GM04504 (cell line): ENCODE results near the gene SYVN1.
"Not testable (repeated sequence)": the region's sequence is repeated elsewhere in the genome, so short reads cannot be mapped to it uniquely, and the experiment has no call there.

ENCODE experiments used
- DNase-seq: peaks from one replicate; pipeline ENCODE4 v3.0.0-alpha.2; 2012; ENCODE audit warnings: low read depth

Gene SYVN1

DNA sequence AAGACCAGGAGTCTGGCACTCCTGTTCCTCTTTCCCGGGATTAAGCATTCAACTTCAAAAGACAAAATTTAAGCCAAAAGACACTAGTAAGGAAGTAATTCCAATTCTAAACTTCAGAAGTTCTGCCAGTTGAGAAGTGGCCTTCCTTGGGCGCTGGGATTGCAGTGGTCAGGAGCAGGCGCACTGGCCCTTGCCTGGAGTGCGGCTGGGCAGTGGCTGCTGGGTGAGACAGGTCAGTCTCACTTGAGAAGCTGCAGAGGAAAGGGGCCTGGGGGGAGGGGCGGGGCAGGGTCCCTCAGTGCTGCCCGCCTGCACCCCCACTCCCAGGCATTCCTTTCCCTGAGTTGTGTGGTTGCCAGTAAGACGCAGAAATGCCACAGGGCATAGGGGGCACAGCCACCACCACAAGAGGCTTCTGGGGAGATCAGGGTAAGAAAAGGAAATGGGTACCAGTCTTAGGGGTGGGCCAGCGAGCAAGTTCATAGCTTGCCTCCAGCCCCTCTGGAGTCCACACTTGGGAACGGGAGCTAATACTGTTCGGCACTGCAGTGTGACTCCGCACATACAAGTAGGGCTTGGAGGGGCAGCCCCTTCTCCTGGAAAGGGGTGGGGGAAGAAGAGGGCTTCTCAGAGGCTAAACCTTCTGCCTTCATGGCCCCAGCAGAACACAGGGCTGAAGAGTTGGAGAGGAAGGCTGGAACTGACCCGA lies 6.7 kb downstream of the SYVN1 start:
- DNase-seq: no peak

DNA sequence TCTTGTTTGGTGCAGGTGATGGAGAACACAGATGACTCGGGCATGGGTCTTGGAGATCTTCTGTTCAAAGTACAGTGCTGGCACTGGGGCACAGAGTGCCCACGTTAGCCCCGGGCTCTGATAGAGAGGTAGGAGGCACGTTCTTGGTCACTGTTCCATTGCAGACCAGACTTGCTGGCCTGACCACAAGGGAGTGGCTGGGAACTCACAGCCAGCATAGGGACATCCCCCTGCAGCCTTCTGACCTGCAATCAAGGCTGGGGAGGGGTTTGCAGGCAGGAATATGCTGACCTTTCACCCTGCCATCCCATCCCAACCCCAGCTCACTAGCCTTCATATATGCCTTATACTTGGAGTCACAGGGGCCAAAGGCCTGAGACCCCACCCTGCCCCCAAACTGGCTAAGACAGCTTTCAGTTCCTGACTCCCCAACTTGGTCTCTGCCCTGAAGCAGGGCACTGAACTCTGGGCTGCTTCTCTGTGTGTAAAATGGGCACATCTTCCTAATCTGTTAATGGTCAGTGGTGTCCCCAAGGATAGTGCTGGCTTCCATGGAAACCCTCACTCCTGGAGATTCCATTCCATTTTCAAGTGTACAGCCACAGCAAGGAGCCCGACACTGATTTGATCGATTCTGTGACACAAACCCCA lies 7.6 kb downstream of the SYVN1 start:
- DNase-seq: no peak

DNA sequence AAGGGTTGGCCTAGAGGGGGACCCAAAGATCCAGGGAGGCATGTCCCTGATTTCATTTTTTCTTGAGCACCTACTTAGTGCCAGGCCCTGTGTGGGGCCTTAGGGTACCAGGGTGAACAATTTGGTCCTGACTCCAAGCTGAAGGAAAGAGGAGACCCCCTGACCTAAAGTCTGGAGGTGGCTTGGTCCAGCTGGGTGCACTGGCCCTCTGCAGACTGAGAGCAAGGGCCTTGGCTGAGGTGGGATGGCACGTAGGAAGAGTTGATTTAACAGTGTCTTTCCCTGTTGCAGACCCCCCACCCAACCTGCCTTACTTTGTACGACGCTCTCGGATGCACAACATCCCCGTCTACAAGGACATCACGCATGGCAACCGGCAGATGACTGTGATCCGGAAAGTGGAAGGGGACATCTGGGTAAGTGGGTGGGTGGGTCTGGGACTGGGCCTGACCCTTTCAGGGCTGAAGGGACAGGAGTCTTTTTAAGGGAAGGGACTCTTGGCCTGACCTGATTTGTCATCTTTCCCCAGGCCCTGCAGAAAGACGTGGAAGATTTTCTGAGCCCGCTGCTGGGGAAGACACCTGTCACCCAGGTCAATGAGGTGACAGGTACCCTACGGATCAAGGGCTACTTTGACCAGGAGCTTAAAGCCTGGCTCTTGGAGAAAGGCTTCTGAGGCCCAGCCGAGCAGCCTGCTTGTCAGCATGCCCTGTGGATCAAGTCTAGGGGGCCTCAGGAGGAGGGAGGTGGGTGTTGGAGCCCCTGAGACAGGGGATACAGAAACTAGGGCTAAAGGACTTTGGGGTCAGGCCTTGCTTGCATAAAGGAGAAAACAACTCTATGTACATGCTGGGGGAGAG lies 8.9 kb downstream of the SYVN1 start:
- no peak for DNase-seq

DNA sequence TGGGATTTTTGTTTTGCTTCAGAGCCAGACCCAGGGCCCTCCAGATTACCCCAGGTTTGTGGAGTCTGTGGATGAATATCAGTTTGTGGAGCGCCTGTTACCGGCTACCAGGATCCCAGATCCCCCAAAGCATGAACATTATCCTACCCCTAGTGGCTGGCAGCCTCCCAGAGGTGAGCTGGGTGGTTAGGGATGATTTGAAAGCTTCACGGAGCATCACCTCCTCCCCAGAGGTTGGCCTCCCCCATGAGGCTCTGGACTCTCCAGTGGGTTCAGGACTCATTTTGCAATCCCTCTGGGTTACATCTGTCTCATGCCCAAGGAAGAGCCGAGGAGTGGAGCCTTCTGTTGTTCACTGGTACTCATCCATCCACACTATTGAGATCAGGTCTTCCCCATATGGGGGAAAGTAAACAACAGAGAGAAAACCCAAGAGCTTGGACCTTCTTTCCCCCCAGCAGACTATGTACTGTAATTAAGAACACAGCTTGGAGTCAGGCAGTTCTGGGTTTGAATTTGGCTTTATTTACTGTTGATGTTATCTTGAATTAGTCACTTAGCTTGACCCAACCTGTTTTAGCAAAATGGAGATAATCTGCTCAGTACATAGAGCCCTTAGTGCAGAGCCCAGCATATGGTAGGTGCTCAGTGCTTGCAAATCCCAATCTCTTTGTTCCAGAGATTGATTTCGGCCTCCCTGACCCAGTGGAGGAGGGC lies 9.7 kb downstream of the SYVN1 start:
- no peak for DNase-seq

DNA sequence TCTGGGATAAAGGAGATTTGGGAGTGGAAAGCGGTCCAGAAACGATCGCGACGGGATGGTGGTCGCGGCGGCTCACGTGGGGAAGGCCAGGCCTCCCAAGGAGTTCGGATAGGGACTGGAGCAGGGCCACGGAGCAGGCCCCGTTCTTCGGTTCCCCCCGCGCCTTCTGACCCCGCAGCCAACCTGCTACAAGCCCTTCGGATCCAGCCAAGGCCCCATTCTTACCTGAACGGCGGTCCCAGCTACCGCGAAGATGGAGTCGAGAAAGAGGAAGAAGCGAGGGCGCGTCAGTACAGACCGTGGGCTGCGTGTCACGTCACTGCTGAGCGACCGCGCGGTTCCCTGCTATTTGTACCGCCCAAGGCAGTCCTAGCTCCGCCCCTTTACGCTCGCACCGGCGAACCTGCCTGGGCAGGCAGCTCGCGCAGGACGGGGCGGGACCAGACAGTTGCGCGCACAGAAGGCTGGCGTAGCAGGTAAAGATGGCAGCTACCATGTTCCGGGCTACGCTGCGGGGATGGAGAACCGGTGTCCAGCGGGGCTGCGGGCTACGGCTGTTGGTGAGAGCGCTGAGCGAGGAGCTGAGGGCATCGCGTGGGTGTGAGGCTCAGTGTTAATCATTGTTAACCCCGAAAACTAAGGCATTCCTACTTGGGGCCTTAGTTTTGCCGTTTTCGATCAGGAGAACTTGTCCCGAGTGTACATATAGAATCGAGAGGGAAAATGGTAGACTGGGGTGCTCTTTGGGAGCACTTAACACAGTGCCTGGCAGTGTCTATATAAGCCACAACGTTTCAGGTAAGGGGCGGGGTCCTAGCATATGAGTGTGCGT lies 12.2 kb downstream of the SYVN1 start, which contains the start of the genes FAU and MRPL49:
Gene FAU (minus strand): TSS at position 270 of the 832 bp plus-strand sequence. CDS start 321 bp downstream, outside the sequence.
Gene MRPL49 (plus strand): TSS at position 457 of the 832 bp plus-strand sequence. CDS start 26 bp downstream, at position 483.
- DNase-seq: peak; percentile 93

DNA sequence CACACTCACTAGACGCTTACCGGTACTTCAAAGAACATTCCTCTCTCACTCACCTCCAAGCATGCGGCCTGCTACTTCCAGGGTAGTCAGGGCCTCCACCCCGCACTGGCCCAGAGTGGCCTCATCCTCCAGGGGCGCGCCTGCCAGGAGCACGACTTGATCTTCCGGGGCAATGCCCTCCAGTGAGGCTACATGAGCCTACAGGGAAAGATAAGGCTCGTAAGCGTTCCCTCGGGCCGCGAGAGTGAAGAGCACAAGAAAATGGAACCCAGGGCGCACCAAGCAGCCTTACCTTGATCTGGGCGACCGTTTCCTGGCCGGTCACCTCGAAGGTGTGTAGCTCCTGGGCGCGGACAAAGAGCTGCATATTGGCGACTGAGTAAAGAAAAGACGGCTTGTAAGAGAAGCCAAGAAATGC lies 12.9 kb downstream of the SYVN1 start:
- DNase-seq: no peak

DNA sequence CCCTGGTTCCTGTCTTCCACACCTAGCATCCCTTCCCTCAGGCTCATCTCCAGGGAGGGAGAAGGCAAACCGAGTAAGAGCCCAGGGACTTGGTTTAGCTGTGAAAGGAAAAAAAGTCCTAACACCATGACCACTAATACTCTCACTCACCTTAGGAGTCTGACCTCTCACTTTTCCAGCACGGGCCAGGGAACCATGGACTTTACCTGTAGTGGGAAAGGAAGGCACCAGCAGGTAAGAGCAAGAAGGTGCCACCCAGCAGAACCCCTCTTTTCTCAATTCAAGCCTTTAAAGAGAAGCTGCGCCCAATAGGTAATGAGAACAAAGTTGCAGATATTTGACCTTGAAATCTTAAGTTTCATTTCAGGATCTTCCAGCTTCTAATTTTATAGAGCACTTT lies 13.5 kb downstream of the SYVN1 start:
- no peak for DNase-seq

DNA sequence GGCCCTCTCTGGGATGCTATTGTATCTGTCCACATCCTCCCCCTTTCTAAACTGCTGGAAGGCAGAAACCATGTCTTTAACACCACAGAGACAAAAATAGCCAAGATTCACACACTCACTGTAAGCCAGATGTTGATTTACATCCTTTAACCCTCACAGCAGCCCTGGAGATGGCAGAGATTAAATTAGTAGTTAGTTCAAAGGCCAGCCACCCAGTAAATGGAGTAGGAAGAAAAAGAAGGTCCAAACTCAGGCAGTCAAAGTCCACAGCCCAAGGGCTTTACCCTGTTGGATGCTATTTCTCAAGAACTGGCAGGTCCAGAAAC lies 14.7 kb downstream of the SYVN1 start:
- DNase-seq: no peak

DNA sequence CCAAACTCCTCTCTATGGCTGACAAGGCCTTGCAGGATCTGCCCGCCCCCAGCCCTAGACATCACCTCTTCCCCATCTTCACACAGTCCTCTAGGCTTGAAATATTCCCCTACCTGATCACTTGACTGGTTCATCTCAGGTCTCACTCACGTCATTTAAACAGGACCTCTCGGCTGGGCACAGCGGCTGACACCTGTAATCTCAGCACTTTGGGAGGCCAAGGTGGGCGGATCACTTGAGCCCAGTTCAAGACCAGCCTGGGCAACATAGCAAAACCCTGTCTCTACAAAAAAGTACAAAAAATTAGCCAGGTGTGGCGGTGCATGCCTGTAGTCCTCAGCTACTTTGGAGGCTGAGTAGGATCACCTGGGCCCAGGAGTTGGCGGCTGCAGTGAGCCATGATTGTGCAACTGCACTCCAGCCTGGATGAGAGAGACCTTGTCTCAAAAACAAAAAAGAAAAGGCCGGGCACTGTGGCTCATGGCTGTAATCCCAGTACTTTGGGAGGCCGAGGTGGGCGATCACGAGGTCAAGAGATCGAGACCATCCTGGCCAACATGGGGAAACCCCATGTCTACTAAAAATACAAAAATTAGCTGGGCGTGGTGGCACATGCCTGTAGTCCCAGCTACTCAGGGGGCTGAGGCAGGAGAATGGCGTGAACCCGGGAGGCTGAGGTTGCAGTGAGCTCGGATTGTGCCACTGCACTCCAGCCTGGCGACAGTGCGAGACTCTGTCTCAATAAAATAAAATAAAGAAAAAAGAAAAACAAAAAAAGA lies 15.2 kb downstream of the SYVN1 start:
- not testable (repeated sequence) for DNase-seq

DNA sequence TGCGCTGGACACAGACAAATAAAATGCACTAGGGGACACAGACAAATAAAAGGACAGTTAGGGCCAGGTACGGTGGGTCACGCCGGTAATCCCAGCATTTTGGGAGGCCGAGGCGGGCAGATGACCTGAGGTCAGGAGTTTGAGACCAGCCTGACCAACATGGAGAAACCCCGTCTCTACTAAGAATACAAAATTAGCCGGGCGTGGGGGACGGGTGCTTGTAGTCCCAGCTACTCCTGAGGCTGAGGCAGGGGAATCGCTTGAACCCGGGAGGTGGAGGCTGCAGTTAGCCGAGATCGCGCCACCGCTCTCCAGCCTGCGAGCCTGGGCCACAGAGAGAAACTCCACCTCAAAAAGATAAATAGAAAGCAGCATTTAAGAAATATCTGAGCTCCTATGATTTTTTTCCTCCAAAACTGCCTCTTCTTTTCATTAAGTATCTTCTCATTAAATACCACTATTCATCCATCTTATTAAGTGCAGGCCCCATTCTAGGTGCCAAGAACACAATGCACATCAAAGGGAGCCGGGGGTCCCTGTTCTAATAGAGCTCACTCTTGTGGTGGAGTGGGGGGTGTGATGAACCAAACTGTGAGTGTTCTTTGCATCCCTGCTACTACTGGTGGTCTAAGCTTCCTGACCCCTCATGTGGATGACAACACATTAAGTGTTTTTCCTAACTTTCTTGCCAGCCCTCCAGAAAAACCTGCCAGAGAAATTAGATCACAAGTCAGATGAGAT lies 16.1 kb downstream of the SYVN1 start:
- DNase-seq: no peak

DNA sequence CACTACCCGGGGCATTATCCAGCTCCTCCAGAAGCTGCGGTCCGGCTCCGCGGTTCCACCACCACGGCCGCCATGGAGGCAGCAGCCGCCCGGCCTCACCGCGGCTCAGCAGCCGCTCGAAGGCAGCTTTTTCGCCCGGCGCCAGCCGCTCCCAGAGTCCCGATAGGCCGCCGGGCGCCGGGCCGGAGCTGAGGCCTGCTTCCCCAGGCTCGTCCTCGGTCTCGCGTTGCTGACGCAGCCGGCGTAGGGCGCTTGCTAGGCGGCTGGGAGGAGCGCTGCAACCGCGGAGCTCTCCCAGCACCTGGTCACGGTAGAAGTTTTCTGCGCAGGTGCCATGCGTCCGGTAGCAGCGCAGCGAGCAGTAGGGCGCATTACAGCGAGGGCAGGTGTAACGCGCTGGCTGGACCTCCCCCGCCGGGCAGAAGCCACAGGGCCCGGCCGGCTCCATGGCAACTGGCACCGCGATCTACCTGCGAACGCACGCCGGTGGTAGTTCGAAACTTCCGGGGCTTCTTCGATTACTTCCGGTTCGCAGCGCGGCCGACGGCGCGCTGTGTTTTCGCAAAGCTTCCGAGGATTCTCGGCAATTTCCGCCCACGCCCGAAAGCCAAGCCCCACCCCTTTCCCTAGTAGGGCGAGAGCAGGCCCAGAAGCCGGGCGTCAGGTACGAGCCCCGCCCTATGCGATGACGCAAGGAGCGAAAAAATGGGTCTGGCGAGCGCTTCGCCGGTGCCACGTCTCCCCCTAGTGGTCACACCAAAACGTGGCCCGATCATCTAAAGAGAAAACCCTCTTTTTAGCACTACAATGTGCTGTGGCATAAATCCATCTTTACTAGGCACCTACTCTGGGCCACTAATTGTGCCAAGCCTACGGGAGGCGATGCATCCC lies 16.9 kb downstream of the SYVN1 start, which contains the start of gene ZNHIT2:
Gene ZNHIT2 (minus strand): TSS at position 496 of the 891 bp plus-strand sequence. CDS start 48 bp downstream, at position 448.
- peak; percentile 97 for DNase-seq

DNA sequence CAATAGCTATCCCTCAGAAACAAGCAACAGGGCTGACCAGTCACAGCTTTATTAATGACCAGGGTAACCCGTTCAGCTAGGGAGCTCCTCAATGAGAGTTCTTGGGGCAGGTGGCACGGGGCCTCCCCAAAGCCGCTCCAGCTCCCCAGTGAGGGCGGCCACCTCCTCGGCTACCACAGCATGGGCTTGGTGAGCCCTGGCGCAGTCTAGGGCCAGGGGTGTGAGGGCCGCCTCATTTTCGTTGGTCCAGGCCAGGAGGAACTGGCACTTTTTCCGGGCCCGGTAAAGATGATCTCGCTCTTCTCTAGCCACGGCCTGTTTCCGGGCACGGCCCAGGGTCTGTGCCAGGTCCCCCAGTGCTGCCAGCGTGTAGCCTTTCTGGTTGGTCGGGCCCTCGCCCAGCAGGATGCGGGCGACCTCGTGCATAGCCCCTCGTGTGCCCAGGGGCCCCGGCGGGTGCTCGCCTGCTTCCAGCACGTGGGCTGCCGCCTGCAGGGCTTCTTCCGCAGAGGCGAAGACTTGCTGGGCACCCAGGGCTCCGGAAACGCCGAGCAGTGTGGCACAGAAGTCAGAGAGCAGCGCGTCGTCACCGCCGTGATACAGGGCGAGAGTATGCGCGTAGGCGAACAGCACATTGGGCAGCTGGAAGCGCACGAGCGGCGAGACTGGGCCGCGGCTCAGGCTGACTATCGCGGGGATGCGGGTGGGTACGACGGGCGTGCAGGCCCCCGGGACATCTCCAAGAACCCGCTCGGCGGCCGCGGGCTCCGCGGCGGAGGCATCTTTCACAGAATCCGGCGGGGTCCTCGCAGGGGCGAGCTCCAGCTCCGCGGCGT lies 17.7 kb downstream of the SYVN1 start:
- no peak for DNase-seq

DNA sequence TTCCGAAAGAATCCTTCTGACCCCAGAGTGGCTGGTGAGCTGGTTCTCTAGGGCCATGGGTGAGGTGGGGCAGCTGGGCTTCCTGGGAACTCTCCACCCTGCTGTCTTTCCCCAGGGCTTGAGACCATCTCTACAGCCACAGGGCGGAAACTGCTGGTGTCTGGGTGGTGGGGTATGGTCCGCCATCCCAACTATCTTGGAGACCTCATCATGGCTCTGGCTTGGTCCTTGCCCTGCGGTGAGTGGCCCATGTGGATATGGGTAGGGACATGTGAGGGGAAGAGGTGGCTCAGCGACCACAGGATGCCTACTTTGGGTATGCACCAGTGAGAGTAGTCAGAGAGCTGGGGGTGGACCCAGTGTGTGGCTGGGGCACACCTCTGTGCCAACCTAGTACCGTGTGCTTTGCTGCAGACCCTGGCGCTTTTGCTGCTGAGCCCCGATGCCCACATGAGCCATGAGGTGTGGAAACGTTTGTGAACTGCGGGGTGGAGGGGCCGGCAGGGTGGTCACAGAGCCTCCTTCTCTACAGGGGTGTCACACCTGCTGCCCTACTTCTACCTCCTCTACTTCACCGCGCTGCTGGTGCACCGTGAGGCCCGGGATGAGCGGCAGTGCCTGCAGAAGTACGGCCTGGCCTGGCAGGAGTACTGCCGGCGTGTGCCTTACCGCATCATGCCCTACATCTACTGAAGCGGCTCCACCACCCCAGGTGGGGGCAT lies 18.8 kb downstream of the SYVN1 start:
- no peak for DNase-seq

DNA sequence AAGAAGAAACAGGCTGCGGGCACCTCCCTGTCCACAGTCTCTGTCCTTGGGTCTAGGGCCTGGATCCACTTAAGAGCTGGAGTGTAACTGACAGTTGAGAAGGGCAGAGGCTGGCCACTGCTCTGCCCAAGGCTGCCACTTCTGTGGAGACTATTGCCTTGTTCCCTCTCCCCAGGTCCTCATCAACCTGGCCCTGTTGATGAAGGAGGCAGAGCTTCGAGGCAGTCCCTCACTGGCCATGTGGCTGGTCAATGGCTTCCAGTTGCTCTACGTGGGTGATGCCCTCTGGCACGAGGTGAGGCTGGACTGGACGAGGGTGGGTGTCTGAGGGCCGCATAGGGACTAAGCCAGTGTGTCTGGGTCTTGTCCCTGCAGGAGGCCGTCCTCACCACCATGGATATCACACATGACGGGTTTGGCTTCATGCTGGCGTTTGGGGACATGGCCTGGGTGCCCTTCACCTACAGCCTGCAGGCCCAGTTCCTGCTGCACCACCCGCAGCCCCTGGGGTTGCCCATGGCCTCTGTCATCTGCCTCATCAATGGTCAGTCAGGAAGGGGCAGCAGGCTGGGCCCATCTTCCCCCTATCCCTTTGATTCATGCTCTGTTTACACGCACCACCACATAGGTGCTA lies 19.7 kb downstream of the SYVN1 start:
- no peak for DNase-seq

DNA sequence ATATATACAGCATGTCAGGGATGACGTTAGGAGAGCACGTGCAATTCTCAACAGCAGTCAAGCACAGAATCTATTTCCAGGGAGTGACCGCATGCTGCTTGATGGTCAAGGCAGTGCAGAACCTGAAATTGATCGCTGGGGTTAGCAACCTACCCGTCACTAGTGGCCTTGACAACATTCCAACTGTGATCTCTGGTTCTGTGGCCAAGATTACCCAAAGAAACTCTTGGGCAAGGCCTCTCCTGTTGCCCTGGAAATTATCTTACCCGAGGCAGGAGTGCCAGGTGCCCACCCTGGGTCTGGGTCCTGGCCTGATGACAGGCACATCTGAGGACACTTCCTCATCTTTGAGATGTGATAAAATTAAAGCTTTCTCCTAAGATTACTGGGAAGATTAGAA lies 20.5 kb downstream of the SYVN1 start:
- no peak for DNase-seq

DNA sequence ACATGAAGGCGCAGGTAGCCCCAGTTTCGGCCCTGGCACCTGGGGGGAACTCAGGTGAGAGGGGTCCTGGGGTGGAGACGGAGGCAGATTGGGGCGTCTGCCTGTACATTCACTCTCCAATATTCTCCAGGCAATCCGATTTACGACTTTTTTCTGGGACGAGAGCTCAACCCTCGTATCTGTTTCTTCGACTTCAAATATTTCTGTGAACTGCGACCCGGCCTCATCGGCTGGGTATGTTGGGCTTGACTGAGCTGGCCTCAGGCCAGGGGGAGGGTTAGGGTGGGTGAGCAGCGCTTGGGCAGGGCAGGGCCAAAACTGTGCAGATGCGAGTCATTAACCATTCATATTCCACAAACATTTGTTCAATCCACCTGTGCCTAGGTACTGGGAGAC lies 21.0 kb downstream of the SYVN1 start:
- no peak for DNase-seq
